GM18909 (cell line): ENCODE results near the gene RPIA.
A peak's percentile ranks its signal among the peaks of the same experiment; 100 is the strongest.
"Not testable (repeated sequence)": the region's sequence is repeated elsewhere in the genome, so short reads cannot be mapped to it uniquely, and the experiment has no call there.

Experiments
- ATAC-seq: cut with Tn5 transposase; IDR thresholded peaks from one replicate; pipeline ENCODE4 v1.9.1; 2021; ENCODE audit warnings: mild to moderate bottlenecking; ENCODE audit not compliant: unreplicated experiment, poor library complexity

Gene RPIA

DNA sequence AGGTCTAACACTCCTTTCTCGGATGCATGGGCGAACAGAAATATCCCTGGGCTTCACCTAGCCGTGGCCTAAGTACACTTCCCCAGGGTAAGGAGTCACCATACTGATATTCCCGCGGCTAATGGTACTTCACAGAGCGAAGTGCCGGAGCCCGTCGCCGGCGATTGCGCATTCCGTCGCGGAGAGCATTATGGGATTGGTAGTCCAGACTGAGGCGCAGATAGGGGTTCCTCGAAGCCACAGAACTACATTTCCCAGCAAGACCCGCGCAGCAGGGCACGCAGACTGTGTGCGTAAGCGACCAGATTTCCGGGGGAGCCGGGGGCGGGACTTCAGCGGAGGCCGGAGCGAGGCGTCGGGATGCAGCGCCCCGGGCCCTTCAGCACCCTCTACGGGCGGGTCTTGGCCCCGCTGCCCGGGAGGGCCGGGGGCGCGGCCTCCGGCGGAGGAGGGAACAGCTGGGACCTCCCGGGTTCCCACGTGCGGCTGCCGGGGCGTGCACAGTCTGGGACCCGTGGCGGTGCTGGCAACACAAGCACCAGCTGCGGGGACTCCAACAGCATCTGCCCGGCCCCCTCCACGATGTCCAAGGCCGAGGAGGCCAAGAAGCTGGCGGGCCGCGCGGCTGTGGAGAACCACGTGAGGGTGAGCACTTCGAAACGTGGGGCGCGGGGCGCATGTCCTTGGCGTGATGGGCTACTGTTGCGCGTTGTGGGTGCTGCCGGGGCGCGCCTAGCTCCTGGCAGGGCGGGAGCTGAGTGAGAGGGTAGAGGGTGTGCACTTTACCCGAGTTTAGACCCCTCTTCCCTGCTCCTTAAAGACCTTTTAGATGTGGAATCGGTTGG, at the start of gene RPIA:
Gene RPIA, plus strand, starts transcription at position 335 of the 845 bp plus-strand sequence. Its CDS starts 26 bp downstream, at position 361.
- peak; percentile 98 for ATAC-seq

DNA sequence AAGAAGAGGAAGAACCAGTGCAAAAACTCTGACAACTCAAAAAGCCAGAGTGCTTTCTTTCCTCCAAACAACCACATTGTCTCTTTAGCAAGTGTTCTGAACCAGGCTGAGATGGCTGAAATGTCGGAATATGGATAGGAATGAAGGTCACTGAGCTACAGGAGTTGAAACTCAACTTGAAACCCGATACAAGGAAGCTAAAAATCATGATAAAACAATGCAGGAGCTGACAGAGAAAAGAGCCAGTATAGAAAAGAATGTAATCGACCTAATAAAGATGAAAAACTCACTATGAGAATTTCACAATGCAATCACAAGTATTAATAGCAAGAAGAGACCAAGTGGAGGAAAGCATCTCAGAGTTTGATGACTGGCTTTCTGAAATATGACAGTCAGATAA, 49.2 kb upstream of the RPIA start:
- no peak for ATAC-seq

DNA sequence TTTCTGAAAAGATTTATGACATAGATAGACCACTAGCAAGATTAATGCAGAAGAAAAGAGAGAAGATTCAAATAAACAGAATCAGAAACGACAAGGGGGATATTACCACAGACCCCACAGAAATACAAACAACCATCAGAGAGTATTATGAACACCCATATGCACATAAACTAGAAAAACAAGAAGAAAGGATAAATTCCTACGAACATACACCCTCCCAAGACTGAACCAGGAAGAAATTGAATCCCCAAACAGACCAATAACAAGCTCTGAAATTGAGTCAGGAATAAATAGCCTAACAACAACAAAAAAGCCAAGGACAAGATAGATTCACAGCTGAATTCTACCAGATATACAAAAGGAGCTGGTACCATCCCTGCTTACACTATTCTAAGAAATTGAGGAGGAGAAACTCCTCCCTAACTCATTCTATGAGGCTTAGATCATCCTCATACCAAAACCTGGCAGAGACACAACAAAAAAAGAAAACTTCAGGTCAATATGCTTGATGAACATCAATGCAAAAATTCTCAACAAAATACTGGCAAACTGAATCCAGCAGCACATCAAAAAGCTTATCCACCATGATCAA, 46.1 kb upstream of the RPIA start:
- ATAC-seq, result not testable (repeated sequence)

DNA sequence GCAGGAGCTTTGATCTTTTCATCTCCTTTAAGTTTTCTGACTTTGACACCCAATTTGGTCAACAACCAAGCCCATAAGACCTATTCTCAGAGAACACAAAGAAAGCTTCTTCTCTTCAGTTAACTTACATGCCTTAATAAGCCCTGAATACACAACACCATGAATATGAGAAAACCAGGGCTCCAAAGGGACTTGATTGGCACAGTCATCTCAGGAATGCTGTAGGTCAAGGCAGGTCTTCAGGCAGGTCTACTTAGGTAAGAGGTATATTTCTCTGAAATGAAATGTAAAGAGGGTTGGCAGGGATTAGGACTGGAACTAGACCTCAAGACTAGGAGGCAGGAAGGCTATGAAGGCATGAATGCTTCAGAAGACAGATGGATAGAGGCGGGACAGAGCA, 39.8 kb upstream of the RPIA start:
- no peak for ATAC-seq

DNA sequence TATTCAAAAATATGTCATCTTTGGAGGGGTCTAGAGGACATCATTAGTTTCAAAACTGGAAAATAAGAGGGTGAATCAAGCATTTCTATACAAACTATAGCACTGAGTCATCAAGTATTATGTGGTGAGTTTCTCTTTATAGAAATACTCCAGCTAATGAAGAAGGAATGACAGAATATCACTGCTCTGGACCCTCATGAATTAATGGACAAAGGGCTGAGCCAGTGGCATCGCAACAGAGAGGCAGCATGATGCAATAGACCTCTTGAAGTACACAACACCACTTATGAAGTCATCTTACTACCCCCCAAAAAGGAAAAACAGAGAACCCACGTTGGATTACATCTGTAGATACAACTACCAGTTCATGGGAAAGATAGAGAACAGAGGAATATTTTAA, 36.8 kb upstream of the RPIA start:
- ATAC-seq, result no peak

DNA sequence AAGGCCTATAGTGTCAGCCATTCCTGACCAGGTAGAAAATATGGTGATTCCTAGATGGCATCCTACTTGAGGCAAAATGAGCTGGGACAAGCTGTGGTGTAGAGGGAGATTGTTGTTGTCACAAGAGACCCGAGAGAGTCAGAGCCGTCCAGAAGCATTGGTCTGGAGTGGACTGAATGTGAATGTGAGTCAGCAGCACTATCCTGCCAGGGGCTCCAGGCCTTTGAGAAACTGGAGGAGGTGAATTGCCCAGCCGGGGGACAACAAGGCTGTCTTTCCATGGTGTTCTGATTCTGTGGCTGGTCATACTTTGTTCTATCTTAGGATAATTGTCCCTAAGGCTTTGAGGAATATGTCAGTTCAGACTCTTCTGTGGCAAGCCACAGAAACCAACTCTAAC, 34.8 kb upstream of the RPIA start:
- no peak for ATAC-seq

DNA sequence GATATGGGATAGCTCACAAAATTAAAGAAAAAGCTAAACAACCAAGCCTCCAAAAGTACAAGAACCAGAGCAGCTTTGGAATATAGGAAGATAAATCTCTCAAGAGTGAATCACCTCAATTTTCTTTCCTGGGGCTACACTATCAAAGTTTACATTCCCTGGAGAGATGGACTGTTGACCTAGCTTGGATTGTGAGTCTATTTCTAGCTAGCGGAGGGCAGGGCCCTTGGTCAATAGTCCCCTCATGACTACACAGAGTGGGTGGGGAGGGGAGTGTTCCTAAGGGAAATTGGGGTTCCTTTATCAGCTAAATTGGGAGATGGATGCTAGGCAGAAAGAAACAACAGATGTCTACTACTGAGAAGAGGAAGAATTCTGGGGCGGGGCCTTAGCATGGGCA, 34.3 kb upstream of the RPIA start:
- ATAC-seq, result no peak

DNA sequence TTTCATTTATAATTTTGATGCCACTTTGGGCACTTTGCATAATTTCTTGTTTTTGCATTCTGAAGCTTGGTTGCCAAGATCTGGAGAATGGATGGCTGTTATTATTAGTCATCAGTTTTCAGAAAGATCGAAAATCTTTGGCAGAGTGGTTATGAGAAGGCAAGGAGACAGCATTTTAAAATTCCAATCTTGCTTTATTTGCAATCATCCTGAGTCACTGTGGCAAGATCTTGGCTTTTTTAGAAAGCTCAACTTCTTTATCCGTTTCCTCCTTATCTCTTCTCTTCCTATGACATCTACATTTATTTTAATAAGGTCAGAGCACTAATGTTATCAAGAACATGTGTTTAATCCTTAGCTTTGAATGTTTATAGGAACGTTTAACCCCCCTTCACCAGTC, 33.1 kb upstream of the RPIA start:
- no peak for ATAC-seq

DNA sequence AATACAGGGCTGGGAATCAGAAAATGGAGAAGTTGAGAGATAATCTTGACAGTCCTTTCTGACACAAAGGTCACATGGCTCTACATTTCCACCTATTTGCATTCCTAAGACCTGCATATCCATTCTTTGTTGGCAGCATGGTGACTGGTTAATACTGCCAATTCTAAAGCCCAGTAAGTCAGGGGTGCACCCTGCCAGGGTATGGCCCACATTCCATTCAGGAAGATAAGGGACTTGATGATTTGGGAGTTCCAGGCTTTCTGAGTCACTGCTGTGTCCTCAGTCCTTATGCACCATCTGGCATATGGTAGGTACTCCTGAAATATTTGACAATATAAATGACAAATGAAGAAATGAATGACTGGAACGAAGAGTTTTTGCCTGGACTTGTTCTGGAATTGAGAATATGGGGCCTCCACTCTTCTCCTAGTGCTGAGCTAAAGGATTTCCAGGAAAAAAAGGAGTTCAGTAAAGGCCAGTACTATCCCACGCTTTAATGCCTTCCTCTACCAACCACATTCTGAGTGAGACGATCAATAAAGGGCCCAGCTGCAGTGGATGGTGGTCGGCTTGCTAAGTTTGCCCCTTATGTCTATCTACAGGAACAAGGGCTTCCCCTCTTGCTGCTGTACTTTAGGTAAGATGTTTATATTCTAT, 32.5 kb upstream of the RPIA start:
- ATAC-seq, result no peak

DNA sequence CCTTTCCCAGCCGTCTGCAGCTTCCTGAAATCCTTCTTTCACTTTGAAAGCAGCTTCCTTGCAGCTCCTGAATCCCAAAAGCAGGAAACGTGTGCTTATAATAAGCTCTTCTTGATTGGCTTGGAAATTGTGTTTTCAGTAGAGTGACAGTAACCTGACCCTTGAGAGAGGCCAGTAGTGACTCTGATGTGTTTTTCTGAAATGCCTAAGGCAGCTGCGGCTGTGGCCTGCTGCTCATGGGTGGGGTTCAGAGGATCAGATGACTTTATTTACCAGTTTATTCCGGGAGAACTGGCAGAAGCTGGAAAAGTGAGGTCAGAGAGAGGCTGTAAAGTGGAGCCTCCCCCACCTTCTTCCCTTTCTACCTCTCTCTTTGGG, 31.9 kb upstream of the RPIA start:
- ATAC-seq, result no peak

DNA sequence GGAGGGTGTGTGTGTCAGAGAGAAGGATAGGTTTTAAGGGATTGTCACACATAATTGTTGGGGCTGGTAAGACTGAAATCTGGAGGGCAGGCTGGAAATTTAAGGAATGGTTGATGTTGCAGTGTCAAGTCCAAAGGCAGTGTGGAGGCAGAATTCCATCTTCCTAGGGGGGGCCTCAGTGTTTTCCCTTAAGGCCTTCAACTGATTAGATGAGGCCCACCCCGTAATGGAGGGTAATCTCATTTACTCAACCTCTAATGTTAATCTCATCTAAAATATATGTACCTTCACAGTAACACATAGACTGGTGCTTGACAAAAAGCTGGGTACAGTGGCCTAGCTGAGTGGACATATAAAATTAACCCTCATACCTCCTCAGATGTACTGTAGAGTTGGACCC, 30.9 kb upstream of the RPIA start:
- no peak for ATAC-seq

DNA sequence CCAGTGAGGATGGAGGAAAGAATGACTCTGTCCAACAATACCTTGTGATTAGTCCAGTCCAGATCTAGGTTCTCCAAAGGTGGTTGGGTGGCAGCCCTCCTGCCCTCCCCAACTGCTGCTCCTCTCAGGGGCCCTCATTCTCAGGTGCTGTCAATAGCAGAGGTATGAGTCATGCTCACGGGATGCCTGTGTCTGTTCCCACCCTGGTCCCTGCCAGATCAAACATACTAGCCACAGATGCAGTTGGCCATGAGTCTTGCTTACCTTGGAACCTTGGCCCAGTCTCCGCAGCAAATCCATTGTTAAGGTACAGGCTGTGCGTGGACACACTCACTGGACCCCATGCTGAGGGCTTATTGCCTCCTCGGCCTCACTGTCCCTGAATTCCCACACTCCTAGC, 24.9 kb upstream of the RPIA start:
- ATAC-seq, result no peak

DNA sequence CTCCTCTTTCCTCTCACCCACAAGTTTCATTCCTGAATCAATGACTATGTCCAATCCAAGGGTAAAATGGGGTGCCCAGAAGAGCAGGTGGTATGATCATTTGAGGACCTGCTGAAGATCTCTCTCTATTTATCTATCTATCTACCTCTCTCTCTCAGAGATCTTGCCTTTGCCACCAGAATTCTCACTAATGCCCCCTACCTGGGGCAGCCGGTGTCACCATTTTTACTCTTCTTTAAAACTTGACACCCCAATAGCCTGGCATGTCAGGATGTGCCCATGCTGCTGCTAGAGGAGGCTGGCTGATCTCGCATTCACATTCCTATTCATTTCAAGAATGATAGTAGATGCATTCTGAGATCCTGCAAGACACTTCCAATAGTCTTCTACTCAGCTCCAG, 24.3 kb upstream of the RPIA start:
- no peak for ATAC-seq

DNA sequence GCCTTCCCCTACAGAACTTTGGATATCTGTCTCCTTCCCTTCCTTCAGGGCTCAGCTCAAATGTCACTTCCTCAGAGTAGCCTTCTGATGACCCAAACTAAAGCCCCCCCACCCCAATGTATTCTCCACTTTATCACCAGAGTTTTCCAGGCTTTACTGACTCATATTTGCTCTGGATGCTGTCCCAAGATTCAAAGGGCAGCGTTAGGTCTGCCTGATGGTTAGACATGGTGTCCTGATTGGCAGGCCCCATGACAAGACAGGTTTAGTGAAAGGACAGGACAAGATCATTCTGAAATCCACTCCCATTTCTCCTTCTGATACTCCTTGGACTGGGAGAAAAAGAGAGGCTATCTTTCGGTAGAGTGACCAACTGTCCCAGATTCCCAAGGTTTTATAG, 22.6 kb upstream of the RPIA start:
- no peak for ATAC-seq

DNA sequence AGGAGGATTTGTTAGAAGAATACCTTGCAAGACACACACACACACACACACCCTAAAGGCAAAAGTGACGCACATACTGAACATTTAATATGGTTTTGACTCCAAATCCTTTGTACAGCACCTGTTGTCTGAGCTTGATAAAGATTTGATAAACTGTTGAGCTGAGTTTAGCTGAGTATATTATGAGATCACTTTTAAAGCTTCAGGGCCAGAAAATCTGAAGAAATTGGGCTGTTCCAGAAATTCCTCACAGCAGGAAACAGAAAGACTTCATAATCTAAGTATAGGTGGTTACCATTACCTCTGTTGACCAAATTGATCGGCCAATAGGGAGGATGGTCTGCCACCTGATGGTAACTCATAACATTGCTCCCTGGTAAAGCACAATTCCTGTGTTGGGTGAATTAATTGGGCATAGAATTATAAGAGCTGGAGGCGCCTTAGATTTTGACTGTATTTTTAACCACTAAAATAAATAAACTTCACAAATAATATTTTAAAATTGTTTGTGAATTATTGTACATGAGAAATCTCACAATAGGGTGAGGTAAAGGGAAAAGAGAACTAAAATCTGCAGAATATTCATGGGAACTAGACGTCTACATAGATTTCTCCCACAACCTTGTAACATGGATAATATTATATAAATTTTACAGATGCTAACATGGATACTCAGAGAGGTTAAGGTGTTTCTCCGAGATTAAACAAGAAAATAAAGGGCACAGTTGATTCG, 21.8 kb upstream of the RPIA start:
- peak; percentile 88 for ATAC-seq

DNA sequence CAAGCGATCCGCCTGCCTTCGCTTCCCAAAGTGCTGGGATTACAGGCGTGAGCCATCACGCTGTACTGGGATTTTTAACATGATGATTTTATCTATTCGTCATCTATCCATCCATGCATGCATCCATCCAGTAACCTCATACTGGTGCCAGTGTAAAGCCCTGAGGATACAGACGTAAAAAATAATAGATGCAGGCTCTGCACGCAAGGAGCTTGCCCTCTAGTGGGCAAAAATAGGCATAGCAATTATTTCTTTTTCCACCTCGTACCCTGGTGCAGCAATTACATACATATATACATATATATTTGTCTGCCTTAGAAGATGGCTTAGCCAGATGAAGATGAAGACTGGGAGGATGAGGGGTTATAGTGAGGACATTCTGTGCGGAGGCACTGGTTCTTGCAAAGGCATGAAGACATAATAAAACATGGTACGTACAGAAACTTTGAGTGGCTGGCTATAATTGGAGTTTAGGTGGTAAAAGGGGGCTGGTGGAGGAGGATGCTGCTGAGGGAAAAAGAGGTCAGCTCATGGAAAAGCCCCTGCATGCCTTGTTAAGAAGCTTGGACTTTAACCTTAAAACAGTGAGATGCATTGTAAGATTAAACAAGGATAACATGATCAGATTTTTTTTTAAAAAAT, 19.6 kb upstream of the RPIA start:
- ATAC-seq, result no peak

DNA sequence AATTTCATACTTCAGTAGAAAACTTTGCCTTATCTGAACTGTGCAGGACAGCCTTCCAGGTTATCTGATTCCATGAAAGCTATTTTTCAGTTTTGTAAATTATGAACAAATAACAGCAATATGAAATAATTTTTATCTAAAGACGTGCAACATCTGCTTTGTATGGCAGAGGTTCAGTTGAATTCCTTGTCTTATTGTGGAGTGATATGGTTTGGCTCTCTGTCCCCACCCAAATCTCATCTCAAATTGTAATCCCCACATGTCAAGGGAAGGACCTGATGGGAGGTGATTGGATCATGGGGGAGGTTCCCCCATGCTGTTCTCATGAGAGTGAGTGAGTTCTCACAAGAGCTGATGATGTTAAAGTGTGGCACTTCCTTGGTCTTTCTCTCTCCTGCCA, 18.1 kb upstream of the RPIA start:
- ATAC-seq, result no peak

DNA sequence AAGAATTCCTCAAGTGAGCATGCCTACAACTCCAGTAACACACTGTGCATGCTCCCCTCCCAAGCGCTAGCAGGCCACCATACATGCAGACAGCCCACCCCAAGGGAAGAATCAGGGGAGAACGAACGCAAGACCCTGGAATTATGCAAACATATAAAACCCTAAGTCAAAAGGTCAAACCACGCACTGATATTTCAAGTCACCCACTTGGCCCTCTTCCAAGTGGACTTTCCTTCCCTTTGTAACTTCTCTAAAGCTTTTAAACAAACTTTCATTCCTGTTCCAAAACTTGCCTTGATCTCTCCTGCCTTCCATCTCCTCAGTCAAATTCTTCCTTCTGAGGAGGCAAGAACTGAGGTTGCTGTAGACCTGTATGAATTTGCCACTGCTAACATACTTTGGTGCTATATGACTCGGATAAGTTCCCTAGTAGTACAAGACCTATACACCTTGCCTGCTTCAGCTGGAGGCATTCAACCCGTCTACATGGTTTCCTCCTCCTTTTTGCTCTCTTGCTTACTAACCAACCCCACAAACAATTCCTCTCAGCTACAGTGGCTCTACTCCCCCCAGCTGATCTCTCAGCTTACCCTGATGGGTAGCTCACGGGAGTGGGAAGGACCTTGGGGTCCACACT, 11.1 kb upstream of the RPIA start:
- ATAC-seq, result no peak

DNA sequence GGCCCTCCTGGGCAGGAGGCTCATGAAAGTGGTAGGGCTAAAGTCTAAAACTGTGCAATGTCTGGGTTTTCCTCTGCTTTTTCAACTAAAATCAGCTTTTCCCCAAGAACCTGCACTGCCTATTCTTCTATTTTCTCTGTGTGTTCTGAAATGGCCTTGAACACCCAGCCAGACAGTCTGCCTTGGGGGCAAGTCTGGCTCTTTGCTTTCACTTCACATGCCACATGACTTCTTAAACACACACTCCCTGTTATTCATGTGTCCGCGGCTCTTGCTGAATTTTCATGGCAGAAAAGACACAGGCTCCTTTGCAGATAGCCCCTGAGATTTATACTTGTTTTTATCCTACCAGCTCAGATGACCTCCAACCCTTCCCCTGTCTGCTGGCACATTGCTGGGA, 10.6 kb upstream of the RPIA start:
- ATAC-seq, result no peak
